Activated CD4-positive, alpha-beta T cell treated with anti-CD3 and anti-CD28 coated beads for 1 hour (primary cell): ENCODE data around the gene RHEBL1.

Experiments
- DNase-seq: peaks from one replicate; pipeline ENCODE4 v3.0.0-alpha.2; 2020

The RHEBL1 gene

DNA sequence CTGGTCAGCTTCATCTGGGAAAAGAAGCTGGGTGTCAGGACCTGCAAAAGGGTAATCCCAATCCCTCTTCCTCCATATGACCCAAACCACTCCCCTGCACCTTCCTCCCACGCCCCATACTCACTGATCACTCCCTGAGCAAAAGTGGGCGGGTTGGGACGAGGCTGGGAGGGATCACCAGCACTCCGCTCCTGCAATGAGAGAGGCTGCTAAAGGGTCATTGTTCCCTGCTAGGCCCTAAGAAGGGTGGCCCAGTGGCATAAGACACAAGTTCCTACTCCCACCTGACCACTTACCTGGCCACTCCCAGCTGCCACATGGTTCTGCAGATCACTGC is 35.5 kb downstream of the RHEBL1 start:
- no peak for DNase-seq

GRCh38 chr12:49033611-49034285 is 36.0 kb downstream of the RHEBL1 start:
- DNase-seq = no peak

GRCh38 chr12:49032679-49033447 is 36.9 kb downstream of the RHEBL1 start:
- DNase-seq = no peak

- no peak for DNase-seq
These were observed 37.5 kb downstream of the RHEBL1 start for GRCh38 chr12:49032276-49032675.

DNA sequence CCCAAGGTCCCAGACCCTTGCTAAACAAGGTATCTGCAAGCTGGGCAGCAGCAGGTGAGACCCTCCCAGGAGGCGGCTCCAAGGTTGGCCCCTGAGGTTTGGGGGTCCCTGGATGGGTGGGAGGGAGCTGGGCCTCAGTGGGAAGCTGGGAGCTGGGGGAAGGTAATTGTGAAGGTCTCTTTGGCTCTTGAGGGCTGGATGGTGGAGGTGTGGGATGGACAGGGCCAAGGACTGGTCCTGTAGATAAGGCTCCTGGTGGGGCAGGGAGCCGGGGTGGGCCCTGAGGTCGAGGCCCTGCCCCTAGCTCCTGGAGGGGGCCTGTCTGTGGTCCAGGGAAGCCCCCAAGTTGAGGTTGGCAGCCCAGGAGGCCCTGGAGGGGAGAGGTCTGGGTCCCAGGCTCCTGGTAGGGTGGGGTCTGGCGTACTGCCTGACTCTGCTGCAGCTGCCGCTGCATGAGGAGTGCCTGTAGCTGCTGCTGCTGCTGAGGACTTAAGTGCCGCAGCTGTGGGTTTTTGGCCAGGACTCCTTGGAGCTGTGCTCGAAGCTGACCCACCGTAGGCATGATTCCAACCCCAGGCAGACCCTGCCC is 38.1 kb downstream of the RHEBL1 start:
- DNase-seq = no peak

DNA sequence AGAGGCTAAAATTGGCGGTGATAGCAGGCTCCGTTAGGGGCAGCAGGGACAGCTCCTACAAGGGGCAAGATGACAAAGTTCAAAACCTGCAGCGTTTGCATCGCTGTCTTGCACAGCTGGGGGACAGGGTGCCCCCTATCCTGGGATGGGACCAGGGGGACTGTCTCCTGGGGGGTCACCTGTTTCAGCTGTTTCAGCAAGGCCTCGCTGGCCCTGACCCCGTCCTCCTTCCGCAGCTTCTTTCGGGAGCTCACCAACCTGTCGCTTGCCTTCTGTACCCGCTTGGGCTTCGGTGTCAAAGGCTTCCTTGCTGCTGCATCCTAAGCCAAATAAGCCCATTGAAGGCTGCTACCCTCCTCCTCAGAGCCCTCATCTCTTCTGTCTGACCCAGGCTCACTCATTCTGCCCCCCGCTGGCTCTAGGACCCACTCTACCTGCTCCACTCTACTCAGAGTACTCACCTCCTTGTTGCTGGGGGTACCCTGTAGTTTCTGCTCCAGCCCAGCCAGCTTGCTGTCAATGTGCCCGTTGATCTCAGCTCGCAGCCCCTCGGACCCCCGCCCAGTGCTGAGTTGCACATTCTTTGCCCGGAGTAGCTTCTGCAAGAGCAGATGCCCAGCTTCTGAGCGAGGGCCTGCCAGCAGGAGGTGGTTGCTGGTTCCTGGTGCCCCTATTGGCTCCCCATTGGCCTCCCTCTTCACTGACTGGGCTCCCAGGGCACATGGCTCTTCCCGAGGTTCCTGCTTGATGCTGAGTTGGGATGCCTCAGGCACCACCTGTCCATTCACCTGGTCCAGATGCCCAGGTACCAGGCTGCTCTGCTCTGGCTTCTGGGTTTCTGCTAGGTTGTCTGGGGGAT is 38.8 kb downstream of the RHEBL1 start:
- no peak for DNase-seq

DNA sequence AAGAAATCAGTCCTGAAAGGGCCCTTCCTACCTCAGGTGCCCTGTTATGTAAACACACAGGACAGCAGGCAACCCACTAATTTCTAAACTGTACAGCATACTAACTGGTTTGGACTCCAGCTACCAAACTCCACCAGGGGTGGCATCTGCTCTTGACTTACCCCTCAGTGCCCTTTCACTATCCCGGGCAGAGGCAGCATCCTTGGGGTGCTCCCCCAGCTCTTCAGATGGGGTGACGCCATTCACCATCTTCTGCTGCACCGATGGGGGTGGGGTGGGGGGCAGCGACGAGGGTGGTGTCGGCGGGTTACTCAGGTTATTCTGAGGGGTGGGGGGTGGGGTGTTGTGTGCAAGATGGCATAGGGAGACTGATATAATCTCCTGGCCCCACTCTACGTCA is 39.7 kb downstream of the RHEBL1 start:
- no peak for DNase-seq

DNA sequence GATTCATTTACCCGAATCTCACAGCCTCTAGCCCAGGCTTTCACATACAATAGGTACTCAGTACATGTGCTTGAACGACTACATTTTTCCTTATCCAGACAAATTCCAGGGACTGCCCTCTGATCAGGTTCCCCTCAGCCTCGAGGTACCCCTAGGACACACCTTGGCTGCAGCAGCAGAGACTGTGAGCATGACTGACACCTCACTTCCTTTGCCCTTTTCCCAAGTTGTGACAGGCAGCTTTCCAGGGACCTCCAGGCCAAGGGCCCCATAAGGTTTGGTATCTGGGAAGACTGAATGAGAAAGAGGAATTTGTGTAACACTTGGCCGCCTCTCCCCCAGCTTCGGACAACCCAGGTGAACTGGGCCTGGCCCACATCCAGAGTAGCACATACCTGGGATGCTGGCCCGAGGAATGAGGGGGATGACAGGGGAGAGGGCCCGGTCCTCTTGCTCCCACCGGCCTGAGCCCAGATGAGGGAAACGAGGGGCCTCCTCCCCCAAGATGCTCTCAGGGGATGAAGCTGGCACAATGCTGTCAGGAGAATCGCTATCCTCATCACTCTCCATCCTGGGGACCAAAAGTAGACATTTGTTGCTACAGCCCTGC is 41.0 kb downstream of the RHEBL1 start:
- no peak for DNase-seq

DNA sequence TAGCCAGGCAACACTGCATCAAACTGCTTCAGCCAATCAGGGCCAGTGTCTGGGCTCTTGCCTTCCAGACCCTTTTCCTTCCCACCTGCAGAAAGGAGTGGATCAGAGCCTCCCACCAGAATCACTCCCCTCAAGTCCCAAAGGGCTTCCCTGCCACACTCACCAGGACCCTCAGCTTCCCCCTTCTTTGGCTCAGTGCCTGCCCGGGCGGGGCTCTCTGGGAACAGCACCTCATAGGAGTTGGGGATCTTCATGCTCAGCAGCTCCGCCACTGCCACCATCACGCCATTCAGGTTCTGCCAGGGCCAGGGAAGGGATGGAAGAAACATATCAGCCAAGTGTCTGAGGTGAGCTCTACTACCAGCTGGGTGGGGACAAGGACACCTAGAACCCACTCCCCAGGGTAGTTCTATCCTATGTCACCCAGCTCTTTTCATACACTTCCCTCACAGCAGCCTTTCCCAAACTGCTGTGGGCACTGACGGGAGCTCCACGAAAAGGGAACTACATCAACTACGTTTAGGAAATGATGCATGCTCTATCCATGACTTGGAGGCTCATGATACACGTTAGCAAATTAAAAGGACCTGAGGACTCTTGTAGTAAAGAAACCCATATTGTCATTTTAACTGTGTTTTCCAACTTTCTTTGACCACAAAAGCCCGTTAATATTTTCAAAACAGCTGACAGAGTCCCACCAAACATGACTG is 41.8 kb downstream of the RHEBL1 start:
- no peak for DNase-seq

- DNase-seq = no peak
These were observed 42.9 kb downstream of the RHEBL1 start for GRCh38 chr12:49026678-49027480.

DNA sequence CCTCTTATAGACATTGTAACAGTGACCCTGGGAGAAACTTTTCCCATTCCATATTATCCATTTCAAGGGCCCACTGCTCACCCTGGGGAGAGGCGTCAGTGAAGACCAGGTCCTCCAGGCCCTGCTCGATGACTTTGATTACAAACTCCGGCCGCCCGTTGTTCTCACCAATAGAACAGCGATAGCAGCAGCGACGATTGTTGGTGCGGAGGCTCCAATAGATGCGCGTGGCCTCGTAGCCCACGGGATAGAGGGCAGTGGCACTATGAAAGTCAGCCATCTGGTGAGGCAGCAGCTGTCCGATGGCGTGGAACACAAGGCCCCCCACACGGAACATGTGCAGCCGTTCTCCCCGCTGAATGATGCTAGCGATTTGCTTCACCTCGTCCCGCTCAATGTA is 43.7 kb downstream of the RHEBL1 start:
- DNase-seq = no peak

- DNase-seq = no peak
These were observed 44.3 kb downstream of the RHEBL1 start for GRCh38 chr12:49025463-49025862.

DNA sequence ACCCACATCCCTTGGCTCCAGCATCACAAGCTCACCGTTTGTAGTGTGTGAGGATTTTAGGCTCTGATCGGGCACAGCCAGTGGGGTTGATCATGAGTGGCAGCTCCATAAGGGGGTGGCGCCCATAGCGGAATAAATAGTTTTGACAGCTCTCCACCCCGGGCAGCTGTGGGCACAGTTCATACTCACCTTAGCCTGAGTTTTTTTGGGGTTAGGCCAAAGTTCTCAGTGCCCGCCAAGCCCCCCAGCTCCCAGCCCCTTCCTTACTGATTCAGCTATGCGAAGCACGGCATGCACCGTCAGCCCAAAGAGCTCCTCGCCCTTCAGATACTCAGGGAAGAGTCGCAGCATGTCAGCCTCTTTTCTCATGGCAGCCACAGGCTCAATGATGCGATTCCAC is 45.2 kb downstream of the RHEBL1 start:
- DNase-seq = no peak

- no peak for DNase-seq
These were observed 46.0 kb downstream of the RHEBL1 start for GRCh38 chr12:49023812-49024211.

GRCh38 chr12:49022558-49023178 is 47.1 kb downstream of the RHEBL1 start:
- DNase-seq = no peak

DNA sequence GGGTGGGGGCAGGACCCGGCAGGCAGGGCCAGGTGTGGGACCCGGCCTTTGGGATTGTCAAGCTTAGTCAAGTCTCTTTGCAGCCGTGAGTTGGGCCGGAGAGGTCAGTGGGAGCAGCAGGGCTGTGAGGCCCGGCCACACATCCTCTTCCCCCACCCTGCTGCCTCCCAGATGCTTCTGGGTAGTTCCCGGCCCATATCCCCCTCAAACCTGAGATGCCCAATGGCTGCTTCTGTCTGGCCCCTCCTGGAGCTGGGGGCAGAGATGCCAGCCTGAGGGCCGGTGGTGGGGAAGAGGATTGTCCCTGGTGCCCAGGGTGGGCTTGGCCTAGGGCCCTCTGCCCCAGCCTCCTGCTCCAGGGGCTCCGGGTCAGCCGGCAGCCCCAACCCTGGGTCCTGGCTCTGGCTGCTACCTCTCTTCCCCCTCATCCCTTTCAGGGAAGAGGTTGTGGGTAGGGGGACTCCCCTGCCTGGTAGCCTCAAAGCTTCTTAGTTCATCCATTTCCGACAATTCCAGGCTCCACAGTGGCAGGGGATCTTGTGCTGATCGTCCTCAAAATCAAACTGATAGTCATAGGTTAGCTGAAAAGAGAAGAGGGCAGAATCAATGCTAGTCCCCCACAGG is 48.4 kb downstream of the RHEBL1 start:
- no peak for DNase-seq

DNA sequence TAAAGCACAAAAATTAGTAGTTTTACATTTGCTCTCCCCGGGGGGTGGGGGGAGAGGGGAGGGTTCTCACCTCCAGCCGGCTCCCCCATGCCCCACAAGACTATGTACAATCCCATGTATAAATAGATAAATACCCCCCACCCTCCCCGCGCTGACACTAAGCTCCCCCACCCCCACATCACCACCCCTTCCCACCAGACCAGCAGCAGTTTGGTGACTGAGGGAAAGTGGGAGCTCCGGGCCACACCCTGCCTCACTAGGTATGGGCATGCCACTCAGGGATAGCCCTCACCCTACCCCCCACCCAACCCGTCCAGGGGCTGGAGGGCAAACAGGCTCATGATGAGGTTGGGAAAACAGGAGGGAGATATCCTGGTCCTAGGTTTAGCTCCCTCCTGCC is 49.3 kb downstream of the RHEBL1 start:
- no peak for DNase-seq

- DNase-seq = no peak
These were observed 50.1 kb downstream of the RHEBL1 start for GRCh38 chr12:49019443-49020324.

DNA sequence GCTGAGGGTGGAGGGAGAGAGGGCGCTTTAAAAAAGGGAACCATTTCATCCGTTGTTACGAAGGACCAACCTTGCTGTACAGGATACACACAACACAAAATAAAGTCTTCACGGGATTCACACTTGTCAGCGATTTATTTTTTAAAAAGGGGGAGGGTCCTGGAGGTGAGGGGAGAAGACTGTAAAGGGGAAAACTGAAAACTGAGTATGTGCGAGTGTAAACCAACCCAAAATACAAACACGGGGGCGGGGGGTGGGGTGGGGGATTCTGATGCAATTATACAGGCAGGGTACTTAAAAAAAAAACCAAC is 50.7 kb downstream of the RHEBL1 start:
- no peak for DNase-seq
